ENCODE measurements around the gene SMIM5. TPM values are rescaled to one million over a fixed set of nuclear protein-coding genes. Genes with fewer than 3 reads are reported as not detected.
"Not testable (repeated sequence)": the region's sequence is repeated elsewhere in the genome, so short reads cannot be mapped to it uniquely, and the experiment has no call there.

The SMIM5 gene
- total RNA-seq, 2 experiments from 2014 or later: 0.26 to 0.42 TPM

DNA sequence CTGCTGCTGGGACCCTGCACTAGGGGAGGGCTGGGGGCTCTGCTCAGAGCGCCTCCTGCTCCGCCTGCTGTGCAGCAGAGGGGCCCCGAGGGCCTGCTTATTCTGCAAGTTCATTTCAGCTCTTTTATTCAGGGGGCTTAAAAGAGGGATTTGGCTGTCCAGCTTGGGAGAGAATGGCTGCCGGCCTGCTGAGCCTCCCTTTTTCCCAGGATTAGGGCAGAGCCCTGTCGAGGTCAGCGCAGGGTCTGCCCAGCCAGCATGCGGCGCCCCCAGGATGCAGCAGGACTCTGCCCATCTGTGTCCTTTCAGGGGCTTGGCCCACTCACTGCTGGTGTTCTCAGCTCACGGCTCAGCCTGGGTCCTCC, 1.1 kb downstream of the SMIM5 start:
- peaks cover 2% of the 10 kb centered on the region for H3K4me1 Mint-ChIP-seq
- H3K36me3 Mint-ChIP-seq: no peaks in the 10 kb centered on the region
- DNase-seq (no peak), ATAC-seq (ENCODE audit: low read depth) (no peak)
- POLR2A ChIA-PET: interaction anchor here (0.9 to 2.2 kb wide), 2 partner anchors 86 to 119 kb away, joined by 3 to 9 read pairs; no protein-coding TSS in a partner anchor
- H3K27me3 Mint-ChIP-seq: no peaks in the 10 kb centered on the region
- no peak overlapping the region for H3K4me3 Mint-ChIP-seq
- no peaks in the 10 kb centered on the region for H3K9me3 Mint-ChIP-seq
- no peak overlapping the region for H3K27ac Mint-ChIP-seq

DNA sequence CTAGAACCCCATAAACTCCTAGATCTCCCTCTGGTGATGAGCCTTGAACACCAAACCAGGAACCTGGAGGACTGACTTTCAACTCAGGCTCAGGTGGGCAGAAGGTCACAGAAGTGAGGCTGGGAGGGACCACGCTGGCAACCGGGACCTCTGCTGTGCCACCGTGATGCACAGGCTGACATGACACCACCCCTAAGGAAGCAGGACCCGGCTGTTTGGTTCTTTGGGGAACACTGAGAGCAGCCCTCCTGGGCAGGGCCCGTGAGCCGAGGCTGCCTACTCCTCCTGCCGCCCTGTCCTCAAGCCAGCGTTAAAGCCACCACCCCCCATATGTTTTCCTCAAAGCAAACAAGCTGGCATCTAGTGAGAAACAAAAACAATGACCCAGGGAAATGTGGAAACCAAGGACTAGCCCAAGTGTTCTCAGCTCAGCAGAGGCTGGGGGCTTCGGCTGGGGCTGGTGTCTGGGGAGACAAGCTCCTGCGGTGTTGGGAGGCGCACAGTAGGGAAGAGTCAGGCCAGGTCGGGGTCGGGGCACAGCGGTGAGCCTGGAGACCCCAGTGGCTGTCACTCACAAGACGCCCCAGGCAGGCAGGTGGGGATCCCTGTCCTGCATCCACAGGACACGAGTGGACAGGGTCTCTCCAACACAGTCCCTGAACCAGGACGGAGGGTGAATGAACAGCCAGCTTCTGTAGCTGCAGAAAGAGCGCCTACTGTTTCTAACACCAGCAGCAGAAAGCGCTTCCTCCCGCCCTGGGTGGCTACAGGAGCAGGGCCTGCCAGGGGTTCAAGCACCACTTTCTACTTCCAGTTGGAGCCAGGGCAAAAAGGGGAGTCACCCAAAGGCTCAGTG, 1.7 kb downstream of the SMIM5 start:
- Mint-ChIP-seq H3K4me3 (no peak overlapping the region), H3K27me3 (no peaks in the 10 kb centered on the region), H3K27ac (no peak overlapping the region), H3K9me3 (no peaks in the 10 kb centered on the region), H3K4me1 (peaks cover 2% of the 10 kb centered on the region), H3K36me3 (no peaks in the 10 kb centered on the region)
- ATAC-seq (ENCODE audit: low read depth) (no peak), DNase-seq (no peak)
- POLR2A ChIA-PET: no interaction called here

DNA sequence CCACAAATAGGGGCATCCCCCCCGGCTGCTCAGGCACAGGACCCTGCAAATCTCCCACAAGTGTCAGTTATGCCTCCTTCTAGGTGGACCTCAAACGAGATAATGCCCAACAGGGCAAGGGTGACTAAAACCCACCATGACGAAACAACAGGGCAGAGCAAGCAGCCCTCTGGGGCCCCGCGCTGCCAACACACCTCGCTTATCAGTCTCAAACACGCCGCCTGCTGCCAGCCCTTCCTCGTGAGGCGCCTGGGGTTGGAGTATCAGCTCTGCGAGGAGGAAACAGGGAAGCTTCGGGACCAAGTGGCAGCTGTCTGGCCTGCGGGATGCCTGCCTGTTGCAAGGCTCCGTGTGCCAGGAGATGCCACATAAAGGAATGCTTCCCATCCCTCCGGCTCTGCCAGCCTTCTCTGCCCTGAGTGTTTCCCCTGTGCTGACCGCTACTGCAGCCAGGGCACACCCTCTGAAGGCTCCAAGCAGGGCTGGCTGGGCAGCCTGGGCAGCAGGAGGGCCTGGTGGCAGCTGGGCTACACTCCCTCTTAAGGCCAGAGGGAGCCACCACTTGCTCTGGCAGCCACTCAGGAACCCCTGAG, 2.5 kb downstream of the SMIM5 start:
- Mint-ChIP-seq H3K4me1 (peaks cover 2% of the 10 kb centered on the region), H3K9me3 (no peaks in the 10 kb centered on the region)
- POLR2A ChIA-PET: no interaction called here

DNA sequence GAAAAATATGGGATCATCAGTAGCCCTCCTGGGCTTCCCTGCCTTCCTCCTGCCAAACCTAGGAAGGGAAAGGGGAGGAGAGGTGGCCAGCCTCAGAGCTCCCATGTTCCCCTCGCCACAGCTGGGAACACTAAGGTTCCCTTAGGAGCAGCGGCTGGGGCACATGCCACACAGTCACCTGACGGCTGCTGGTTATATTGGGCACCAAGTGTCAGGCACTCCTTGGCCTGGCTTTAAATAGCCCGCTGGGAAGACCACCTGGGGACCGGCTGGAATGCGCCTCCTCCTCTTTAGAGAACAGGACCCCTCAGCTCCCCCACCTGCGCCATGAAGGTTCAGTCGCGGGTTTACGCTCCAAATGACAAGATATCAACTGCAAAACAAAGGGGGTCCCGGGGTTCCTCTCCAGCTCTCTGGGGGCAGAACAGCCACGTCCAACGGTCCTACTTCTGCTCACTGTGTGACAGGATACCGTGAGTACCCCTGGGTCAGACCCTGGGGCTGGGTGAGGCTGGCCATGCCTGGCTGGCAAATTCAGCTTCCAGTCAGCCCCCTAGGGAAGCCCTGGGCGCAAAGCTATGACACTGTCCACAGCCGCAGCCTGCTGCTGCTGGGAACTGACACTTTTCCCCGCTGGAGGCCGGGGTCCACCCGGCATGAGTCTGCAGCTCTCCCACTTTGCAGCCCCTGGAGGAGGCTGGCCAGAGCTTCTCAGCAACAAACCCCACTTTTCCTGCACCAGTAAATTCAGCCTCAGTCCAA, 3.3 kb downstream of the SMIM5 start:
- ATAC-seq (ENCODE audit: low read depth): no peak
- no peak overlapping the region for H3K27ac Mint-ChIP-seq

More for the DNA sequence above, 2.5 kb downstream of the SMIM5 start:
- DNase-seq (no peak), ATAC-seq (ENCODE audit: low read depth) (no peak)
- H3K36me3 Mint-ChIP-seq: no peaks in the 10 kb centered on the region
- H3K4me3 Mint-ChIP-seq: no peak overlapping the region
- no peak overlapping the region for H3K27ac Mint-ChIP-seq
- H3K27me3 Mint-ChIP-seq: no peaks in the 10 kb centered on the region

DNA sequence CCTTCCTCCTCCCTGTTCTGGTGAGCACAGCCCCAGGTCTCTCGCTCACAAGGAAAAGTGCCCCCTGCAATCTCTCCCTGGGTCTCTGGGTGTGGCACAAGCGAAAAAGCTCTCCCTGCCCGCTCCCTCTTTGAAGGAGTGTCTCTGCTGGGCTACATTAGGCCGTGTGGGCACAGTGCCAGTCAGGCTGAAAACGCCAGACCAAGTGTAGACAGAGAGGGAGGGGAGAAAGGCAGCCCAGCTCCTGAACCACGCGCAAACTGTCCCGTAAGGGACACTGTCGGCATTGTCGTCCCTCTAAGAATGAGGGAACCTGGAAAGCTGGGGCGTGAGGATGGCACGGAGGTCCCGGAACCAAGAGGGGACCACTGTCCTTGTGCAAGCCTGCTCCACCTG, 3.9 kb downstream of the SMIM5 start:
- H3K27ac Mint-ChIP-seq: no peak overlapping the region
- peaks cover 2% of the 10 kb centered on the region for H3K4me1 Mint-ChIP-seq
- ATAC-seq (ENCODE audit: low read depth) (no peak), DNase-seq (no peak)
- H3K4me3 Mint-ChIP-seq: no peak overlapping the region
- POLR2A ChIA-PET: interaction anchor here (0.9 kb wide), 1 partner anchor 116 kb away, joined by 3 read pairs; no protein-coding TSS in a partner anchor
- H3K36me3 Mint-ChIP-seq: no peaks in the 10 kb centered on the region
- no peaks in the 10 kb centered on the region for H3K27me3 Mint-ChIP-seq
- H3K9me3 Mint-ChIP-seq: no peaks in the 10 kb centered on the region

More for the DNA sequence above, 3.3 kb downstream of the SMIM5 start:
- Mint-ChIP-seq H3K27me3 (no peaks in the 10 kb centered on the region), H3K9me3 (no peaks in the 10 kb centered on the region), H3K4me3 (no peak overlapping the region), H3K36me3 (no peaks in the 10 kb centered on the region), H3K4me1 (peaks cover 2% of the 10 kb centered on the region)
- no peak for DNase-seq
- POLR2A ChIA-PET: no interaction called here

DNA sequence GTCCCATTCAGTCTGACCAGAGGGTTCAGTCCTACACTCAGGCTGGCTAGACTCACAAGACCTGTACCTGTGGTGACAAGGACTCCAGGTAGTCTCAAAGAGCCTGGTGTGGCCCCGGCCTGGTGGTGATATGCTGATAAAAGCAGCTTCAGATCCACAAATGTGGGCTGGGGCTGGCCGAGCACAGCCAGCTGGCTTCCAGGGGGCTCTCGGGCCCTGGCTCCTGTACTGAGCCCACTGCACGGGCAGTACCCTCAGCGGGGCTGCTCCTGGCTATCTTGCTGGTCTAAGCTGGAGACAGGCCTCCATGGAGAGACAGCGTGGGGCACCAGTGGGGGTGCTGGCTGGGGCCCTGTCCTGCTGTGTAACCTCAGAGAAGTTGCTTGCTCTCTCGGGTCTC, 4.3 kb downstream of the SMIM5 start:
- H3K27ac Mint-ChIP-seq: no peak overlapping the region
- H3K9me3 Mint-ChIP-seq: no peaks in the 10 kb centered on the region
- H3K4me1 Mint-ChIP-seq: peaks cover 2% of the 10 kb centered on the region
- H3K4me3 Mint-ChIP-seq: no peak overlapping the region
- no peak for ATAC-seq (ENCODE audit: low read depth)
- no peak for DNase-seq
- POLR2A ChIA-PET: interaction anchor here (0.9 kb wide), 1 partner anchor 116 kb away, joined by 3 read pairs; no protein-coding TSS in a partner anchor
- H3K36me3 Mint-ChIP-seq: no peaks in the 10 kb centered on the region
- no peaks in the 10 kb centered on the region for H3K27me3 Mint-ChIP-seq

DNA sequence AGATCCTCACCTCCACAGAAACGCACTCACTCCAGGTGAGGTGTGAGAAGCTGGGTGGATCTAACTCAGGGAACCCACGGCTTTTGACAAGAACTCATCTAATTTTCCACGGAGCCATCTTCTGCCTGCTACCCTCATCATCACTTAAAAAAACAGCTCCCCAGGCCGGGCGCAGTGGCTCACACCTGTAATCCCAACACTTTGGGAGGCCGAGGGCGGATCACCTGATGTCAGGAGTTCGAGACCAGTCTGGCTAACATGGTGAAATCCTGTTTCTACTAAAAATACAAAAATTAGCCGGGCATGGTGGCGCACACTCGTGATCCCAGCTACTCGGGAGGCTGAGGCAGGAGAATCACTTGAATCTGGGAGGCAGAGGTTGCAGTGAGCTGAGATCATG, 4.8 kb downstream of the SMIM5 start:
- ATAC-seq (ENCODE audit: low read depth); H3K4me1 Mint-ChIP-seq; H3K27ac Mint-ChIP-seq; H3K27me3 Mint-ChIP-seq; DNase-seq; H3K36me3 Mint-ChIP-seq; H3K4me3 Mint-ChIP-seq; H3K9me3 Mint-ChIP-seq: not testable (repeated sequence)
- POLR2A ChIA-PET: interaction anchor here (0.9 kb wide), 1 partner anchor 116 kb away, joined by 3 read pairs; no protein-coding TSS in a partner anchor

DNA sequence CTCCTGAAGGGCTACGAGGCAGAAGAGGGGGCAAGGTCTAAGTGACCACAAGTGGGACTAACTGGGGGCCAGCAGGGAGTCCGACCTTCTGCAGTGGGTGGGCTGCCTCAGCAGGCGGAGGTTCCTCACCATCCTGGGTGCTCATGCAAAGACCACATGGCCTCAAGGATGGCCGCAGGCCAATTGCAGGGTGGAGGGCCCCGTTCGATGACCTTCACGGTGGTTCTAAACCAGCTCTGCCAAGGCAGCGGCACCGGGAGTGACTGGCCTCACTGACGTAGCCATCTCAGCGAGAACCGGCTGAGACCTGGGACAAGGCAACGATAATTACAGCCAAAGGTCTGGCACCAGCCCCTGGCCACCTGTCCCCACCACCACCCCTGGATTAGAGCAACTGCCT, 5.7 kb downstream of the SMIM5 start:
- DNase-seq: no peak
- H3K27ac Mint-ChIP-seq: no peak overlapping the region
- ATAC-seq (ENCODE audit: low read depth): no peak
- H3K27me3 Mint-ChIP-seq: no peaks in the 10 kb centered on the region
- no peak overlapping the region for H3K4me3 Mint-ChIP-seq
- no peaks in the 10 kb centered on the region for H3K36me3 Mint-ChIP-seq
- H3K4me1 Mint-ChIP-seq: peaks cover 1% of the 10 kb centered on the region
- no peaks in the 10 kb centered on the region for H3K9me3 Mint-ChIP-seq
- POLR2A ChIA-PET: no interaction called here

DNA sequence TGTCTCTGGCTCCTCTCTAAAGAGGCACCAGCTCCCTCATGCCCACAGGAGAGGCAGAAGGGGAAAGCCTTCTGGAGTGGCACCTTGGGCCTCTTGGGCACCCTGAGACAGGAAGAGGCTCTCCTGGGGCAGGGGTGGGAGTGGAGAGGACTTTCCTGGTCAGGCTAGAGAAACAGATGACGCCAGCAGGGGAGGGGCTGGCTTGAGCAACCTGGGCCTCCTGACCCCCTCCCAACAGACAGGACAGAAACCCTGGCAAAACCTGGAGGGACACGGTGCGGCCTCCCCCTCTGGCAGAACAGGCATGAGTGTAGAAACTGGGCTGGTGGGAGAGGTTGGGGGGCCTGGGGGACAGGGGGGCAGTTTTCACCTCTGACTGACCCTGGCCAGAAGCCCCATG, 6.1 kb downstream of the SMIM5 start:
- no peak overlapping the region for H3K27ac Mint-ChIP-seq
- no peaks in the 10 kb centered on the region for H3K36me3 Mint-ChIP-seq
- no peaks in the 10 kb centered on the region for H3K9me3 Mint-ChIP-seq
- ATAC-seq (ENCODE audit: low read depth): no peak
- no peak for DNase-seq
- POLR2A ChIA-PET: no interaction called here
- H3K4me3 Mint-ChIP-seq: no peak overlapping the region
- no peaks in the 10 kb centered on the region for H3K4me1 Mint-ChIP-seq
- no peaks in the 10 kb centered on the region for H3K27me3 Mint-ChIP-seq

DNA sequence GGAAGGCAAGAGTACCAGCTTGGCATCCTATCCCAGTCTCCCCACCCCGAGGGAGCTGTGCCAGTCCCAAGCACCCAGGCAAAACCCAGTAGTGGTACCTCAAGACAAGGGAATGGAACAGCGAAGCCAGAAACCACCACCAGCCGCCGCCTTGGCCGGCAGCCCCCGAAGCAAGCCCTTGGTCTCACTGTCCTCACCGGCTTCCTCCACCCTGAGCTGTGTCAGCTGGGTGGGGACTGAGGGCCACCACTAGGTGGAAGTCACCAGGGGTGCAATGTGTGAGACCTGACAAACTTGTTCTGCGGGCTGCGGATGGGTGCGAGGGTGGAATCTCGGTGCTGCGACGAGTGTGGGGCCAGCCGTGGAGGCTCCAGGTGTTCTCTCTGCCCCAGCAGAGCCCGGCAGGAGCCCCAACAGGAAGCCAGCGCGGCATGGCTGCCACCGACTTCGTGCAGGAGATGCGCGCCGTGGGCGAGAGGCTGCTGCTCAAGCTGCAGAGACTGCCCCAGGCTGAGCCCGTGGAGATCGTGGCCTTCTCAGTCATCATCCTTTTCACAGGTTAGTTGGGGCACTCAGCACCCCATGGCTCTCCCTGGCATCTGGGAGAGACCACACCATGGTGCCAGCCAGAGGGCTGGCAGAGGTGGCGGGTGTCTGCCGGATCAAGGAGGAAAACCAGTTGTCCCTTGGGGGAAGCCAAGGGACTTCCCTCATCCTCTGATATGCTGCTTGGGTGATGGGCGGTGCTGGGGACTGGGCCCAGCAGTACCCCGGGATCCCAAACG, 6.7 kb downstream of the SMIM5 start:
- H3K27me3 Mint-ChIP-seq: no peaks in the 10 kb centered on the region
- H3K36me3 Mint-ChIP-seq: no peaks in the 10 kb centered on the region
- POLR2A ChIA-PET: no interaction called here
- no peak overlapping the region for H3K4me3 Mint-ChIP-seq
- DNase-seq: no peak
- no peak overlapping the region for H3K27ac Mint-ChIP-seq
- H3K4me1 Mint-ChIP-seq: no peaks in the 10 kb centered on the region
- no peak for ATAC-seq (ENCODE audit: low read depth)
- H3K9me3 Mint-ChIP-seq: no peaks in the 10 kb centered on the region

DNA sequence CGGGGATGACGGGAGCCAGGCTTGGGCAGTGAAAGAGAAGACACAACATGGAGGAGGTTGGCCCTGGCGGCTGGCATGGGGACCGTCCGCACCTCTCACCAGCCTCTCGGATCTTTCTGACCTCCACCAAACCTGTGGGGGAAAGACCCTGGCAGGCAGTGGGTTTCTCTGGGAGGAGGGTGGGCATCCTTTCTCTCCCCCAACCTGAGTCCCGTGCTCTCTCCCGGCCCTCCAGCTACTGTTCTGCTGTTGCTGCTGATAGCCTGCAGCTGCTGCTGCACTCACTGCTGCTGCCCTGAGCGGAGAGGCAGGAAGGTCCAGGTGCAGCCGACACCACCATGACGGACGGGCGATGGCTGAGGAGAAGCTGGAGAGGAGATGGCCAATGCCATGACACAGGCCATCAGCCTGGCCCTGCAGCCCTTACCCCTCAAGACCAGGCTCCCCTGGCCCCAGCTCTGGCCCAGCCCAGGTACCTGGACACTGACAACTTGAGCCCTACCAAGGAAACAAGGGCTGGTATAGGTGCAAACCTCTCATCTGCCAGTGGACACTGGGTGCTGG, 7.4 kb downstream of the SMIM5 start:
- no peaks in the 10 kb centered on the region for H3K4me1 Mint-ChIP-seq
- H3K36me3 Mint-ChIP-seq: no peaks in the 10 kb centered on the region
- DNase-seq (no peak), ATAC-seq (ENCODE audit: low read depth) (no peak)
- H3K27me3 Mint-ChIP-seq: no peaks in the 10 kb centered on the region
- POLR2A ChIA-PET: no interaction called here
- H3K27ac Mint-ChIP-seq: no peak overlapping the region
- H3K4me3 Mint-ChIP-seq: no peak overlapping the region
- no peaks in the 10 kb centered on the region for H3K9me3 Mint-ChIP-seq

DNA sequence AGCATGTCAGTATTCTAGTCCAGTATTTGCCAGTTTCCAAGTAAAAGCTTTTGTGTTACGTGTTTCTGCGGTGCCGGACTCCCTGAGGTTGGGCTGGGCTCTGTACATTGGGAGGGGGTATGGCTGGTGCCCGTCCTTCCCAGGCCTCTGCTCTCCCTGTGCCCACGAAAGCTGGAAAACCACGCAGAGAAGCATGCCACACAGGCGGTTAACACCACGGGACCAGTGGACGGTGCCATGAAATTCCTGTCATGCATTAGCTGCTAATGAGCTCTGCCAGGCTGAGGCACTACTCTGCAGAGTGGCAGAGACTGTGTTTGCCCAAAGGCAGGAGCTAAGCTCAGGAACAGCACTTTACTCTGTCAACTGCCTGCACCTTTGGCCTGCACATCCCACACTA, 8.1 kb downstream of the SMIM5 start:
- Mint-ChIP-seq H3K36me3 (no peaks in the 10 kb centered on the region), H3K4me3 (no peak overlapping the region), H3K27me3 (no peaks in the 10 kb centered on the region), H3K9me3 (no peaks in the 10 kb centered on the region), H3K4me1 (peaks cover 6% of the 10 kb centered on the region), H3K27ac (no peak overlapping the region)
- ATAC-seq (ENCODE audit: low read depth): no peak
- DNase-seq: no peak
- POLR2A ChIA-PET: no interaction called here
